ENCODE results near the gene TARDBP.
"Not testable (repeated sequence)": the region's sequence is repeated elsewhere in the genome, so short reads cannot be mapped to it uniquely, and the experiment has no call there.

Gene TARDBP

GRCh38 chr1:11044086-11044848, 31.8 kb downstream of the TARDBP start:
- DNase-seq: no peak

GRCh38 chr1:11044849-11045427, 32.5 kb downstream of the TARDBP start:
- DNase-seq: no peak

- no peak for DNase-seq
These were observed 33.2 kb downstream of the TARDBP start for GRCh38 chr1:11045428-11046269.

- DNase-seq: no peak
These were observed 33.8 kb downstream of the TARDBP start for GRCh38 chr1:11046270-11046566.

- no peak for DNase-seq
These were observed 34.3 kb downstream of the TARDBP start, which contains the start of gene MASP2 for GRCh38 chr1:11046625-11047365. Gene MASP2 (minus strand): TSS chr1:11047239. CDS start chr1:11047207, 32 bp downstream.

- not testable (repeated sequence) for DNase-seq
These were observed 38.7 kb downstream of the TARDBP start for GRCh38 chr1:11051121-11051520.

- no peak for DNase-seq
These were observed 39.5 kb downstream of the TARDBP start for GRCh38 chr1:11051781-11052511.

GRCh38 chr1:11052839-11053757, 40.6 kb downstream of the TARDBP start:
- DNase-seq: no peak

GRCh38 chr1:11053758-11054137, 41.3 kb downstream of the TARDBP start:
- no peak for DNase-seq

- no peak for DNase-seq
These were observed 41.7 kb downstream of the TARDBP start for GRCh38 chr1:11054181-11054580.

- DNase-seq: no peak
These were observed 42.2 kb downstream of the TARDBP start for GRCh38 chr1:11054666-11055065.

- no peak for DNase-seq
These were observed 43.2 kb downstream of the TARDBP start for GRCh38 chr1:11055676-11056075.

GRCh38 chr1:11056504-11056903, 44.0 kb downstream of the TARDBP start:
- no peak for DNase-seq

GRCh38 chr1:11057477-11057876, 45.0 kb downstream of the TARDBP start:
- no peak for DNase-seq

GRCh38 chr1:11058026-11058425, 45.6 kb downstream of the TARDBP start:
- DNase-seq: no peak

GRCh38 chr1:11058595-11059154, 46.2 kb downstream of the TARDBP start:
- DNase-seq: no peak

GRCh38 chr1:11059155-11059967, 46.9 kb downstream of the TARDBP start:
- no peak for DNase-seq

- DNase-seq: peak; percentile 92
These were observed 47.7 kb downstream of the TARDBP start, which contains the start of gene SRM for GRCh38 chr1:11059968-11060830. Gene SRM (minus strand): TSS chr1:11060018. CDS start chr1:11059943, 75 bp downstream.
